ENCODE results near the gene CARS2. TPM values are rescaled to one million over a fixed set of nuclear protein-coding genes. Genes with fewer than 3 reads are reported as not detected.
"Not testable (repeated sequence)": the region's sequence is repeated elsewhere in the genome, so short reads cannot be mapped to it uniquely, and the experiment has no call there.

CARS2 gene
- total and polyA plus RNA-seq, 8 donors, result 49.3 to 247 (median 75.7) TPM

- 74 to 94% (median 88%) methylated on average over 4 of the region's 4 CpGs for WGBS, 5 donors
- peaks cover 0 to 26% (median 12%) of the 10 kb centered on the region in 4 donors for H3K4me1 ChIP-seq
- H3K27ac ChIP-seq, result no peak overlapping the region
Observed at GRCh38 chr13:110697842-110698241, 8.1 kb downstream of the CARS2 start.

GRCh38 chr13:110696776-110697175, 9.1 kb downstream of the CARS2 start:
- TF ChIP-seq CTCF (IDR thresholded peaks at IDR 0.05), result no peak
- TF ChIP-seq POLR2AphosphoS5 (IDR thresholded peaks at IDR 0.05), result no peak
- no peak for TF ChIP-seq POLR2A (IDR thresholded peaks at IDR 0.05)
- no peak overlapping the region for H3K27ac ChIP-seq
- no peaks in the 10 kb centered on the region for H3K9me3 ChIP-seq
- peaks cover 0 to 15% (median 4%) of the 10 kb centered on the region in 4 donors for H3K4me1 ChIP-seq
- intact Hi-C loops (cut with DNase I; ENCODE audit: low total_unique reads), result no loop called here
- H3K4me3 ChIP-seq, result no peak overlapping the region
- 91 to 96% (median 92%) methylated on average over 10 of the region's 10 CpGs for WGBS, 5 donors
- H3K27me3 ChIP-seq, result no peaks in the 10 kb centered on the region
- peaks cover 25 to 90% (median 85%) of the 10 kb centered on the region in 4 donors for H3K36me3 ChIP-seq
- DNase-seq, result no peak

More at GRCh38 chr13:110697842-110698241, 8.1 kb downstream of the CARS2 start:
- no peaks in the 10 kb centered on the region for H3K9me3 ChIP-seq
- peaks cover 25 to 93% (median 89%) of the 10 kb centered on the region in 4 donors for H3K36me3 ChIP-seq
- H3K27me3 ChIP-seq, result no peaks in the 10 kb centered on the region
- intact Hi-C loops (cut with DNase I; ENCODE audit: low total_unique reads), result no loop called here
- H3K4me3 ChIP-seq, result no peak overlapping the region
- no peak for DNase-seq
- TF ChIP-seq EP300 (IDR thresholded peaks at IDR 0.05) (no peak), POLR2A (IDR thresholded peaks at IDR 0.05) (no peak), CTCF (IDR thresholded peaks at IDR 0.05) (no peak), POLR2AphosphoS5 (IDR thresholded peaks at IDR 0.05) (no peak)

- 88 to 90% (median 89%) methylated on average over 7 of the region's 7 CpGs for WGBS, 5 donors
- H3K27ac ChIP-seq; intact Hi-C loops (cut with DNase I; ENCODE audit: low total_unique reads); H3K9me3 ChIP-seq; H3K4me3 ChIP-seq; H3K27me3 ChIP-seq; DNase-seq: not testable (repeated sequence)
- Histone ChIP-seq H3K36me3 (peaks cover 21 to 90% (median 76%) of the 10 kb centered on the region in 4 donors), H3K4me1 (peaks cover 0 to 13% (median 3%) of the 10 kb centered on the region in 4 donors)
Observed at GRCh38 chr13:110695774-110696173, 10.1 kb downstream of the CARS2 start.

- H3K4me3 ChIP-seq, result no peak overlapping the region
- TF ChIP-seq EP300 (IDR thresholded peaks at IDR 0.05) (no peak), CTCF (IDR thresholded peaks at IDR 0.05) (no peak), POLR2A (IDR thresholded peaks at IDR 0.05) (no peak), POLR2AphosphoS5 (IDR thresholded peaks at IDR 0.05) (no peak)
- H3K27me3 ChIP-seq, result no peaks in the 10 kb centered on the region
- WGBS, 5 donors, result 73 to 80% (median 77%) methylated on average over 8 of the region's 8 CpGs
- H3K4me1 ChIP-seq, result no peaks in the 10 kb centered on the region
- H3K9me3 ChIP-seq, result no peaks in the 10 kb centered on the region
- peaks cover 10 to 90% (median 73%) of the 10 kb centered on the region in 4 donors for H3K36me3 ChIP-seq
- DNase-seq, result no peak
- no peak overlapping the region for H3K27ac ChIP-seq
- intact Hi-C loops (cut with DNase I; ENCODE audit: low total_unique reads), result no loop called here
Observed at GRCh38 chr13:110690516-110690915, 15.4 kb downstream of the CARS2 start.

GRCh38 chr13:110689711-110690110, 16.2 kb downstream of the CARS2 start:
- no peak for DNase-seq
- Histone ChIP-seq H3K27me3 (no peaks in the 10 kb centered on the region), H3K4me1 (peaks cover 0 to 5% (median 0%) of the 10 kb centered on the region in 4 donors), H3K4me3 (no peak overlapping the region), H3K27ac (no peak overlapping the region), H3K36me3 (peaks cover 10 to 92% (median 73%) of the 10 kb centered on the region in 4 donors), H3K9me3 (no peaks in the 10 kb centered on the region)
- no peak for TF ChIP-seq EP300 (IDR thresholded peaks at IDR 0.05)
- TF ChIP-seq CTCF (IDR thresholded peaks at IDR 0.05), result no peak
- TF ChIP-seq POLR2AphosphoS5 (IDR thresholded peaks at IDR 0.05), result no peak
- no peak for TF ChIP-seq POLR2A (IDR thresholded peaks at IDR 0.05)
- intact Hi-C loops (cut with DNase I; ENCODE audit: low total_unique reads), result no loop called here
- WGBS, 5 donors, result 91 to 95% (median 94%) methylated on average over 12 of the region's 12 CpGs

Measured in stomach (tissue), 9 donors.